Activated CD4-positive, alpha-beta memory T cell treated with anti-CD3 and anti-CD28 coated beads for 36 hours (primary cell): Measurements from ENCODE around the gene HMGA1. TPM values are rescaled to one million over a fixed set of nuclear protein-coding genes. Genes with fewer than 3 reads are reported as not detected.

Experiments
- CTCF ChIA-PET: fragments of 350-600 bp; sonication (Branson Sonifier 250); formaldehyde crosslinking; loops from one replicate; lab custom pipeline; 2021; ENCODE audit warnings: antibody characterized with exemption, inconsistent platforms; lab: Charles Lee
- POLR2A ChIA-PET: fragments of 350-600 bp; sonication (Branson Sonifier 250); formaldehyde crosslinking; loops from one replicate; lab custom pipeline; 2021; ENCODE audit warnings: antibody characterized with exemption; lab: Charles Lee
- DNase-seq: peaks from one replicate; pipeline ENCODE4 v3.0.0-alpha.2; 2020
- H3K27ac Mint-ChIP-seq: one replicate; pipeline ENCODE4 v1.8.0; 2021; ENCODE audit warnings: mixed read lengths
- H3K27me3 Mint-ChIP-seq: one replicate; pipeline ENCODE4 v1.8.0; 2021; ENCODE audit warnings: mixed read lengths
- H3K36me3 Mint-ChIP-seq: one replicate; pipeline ENCODE4 v1.8.0; 2021; ENCODE audit warnings: mixed read lengths
- H3K4me1 Mint-ChIP-seq: one replicate; pipeline ENCODE4 v1.8.0; 2021; ENCODE audit warnings: low read depth, mixed read lengths
- H3K4me3 Mint-ChIP-seq: one replicate; pipeline ENCODE4 v1.8.0; 2021; ENCODE audit warnings: mild to moderate bottlenecking, mixed read lengths
- H3K9me3 Mint-ChIP-seq: one replicate; pipeline ENCODE4 v1.8.0; 2021; ENCODE audit warnings: mixed read lengths
- intact Hi-C: fragments of 100-400 bp; cut with micrococcal nuclease; formaldehyde crosslinking; loops from one replicate; pipeline ENCODE4 v1.15.1; 2023
- total RNA-seq, 2 experiments: library from RNA; stranded (reverse); gene quantifications; one replicate each; pipeline ENCODE4 v1.2.3, GENCODE V29; 2021

HMGA1 gene
- total RNA-seq, 2 experiments from 2014 or later: 422 to 429 TPM

GRCh38 chr6:34202329-34203201, 34.1 kb upstream of the HMGA1 start:
- Mint-ChIP-seq H3K27ac (no peak overlapping the region), H3K9me3 (no peaks in the 10 kb centered on the region), H3K36me3 (no peaks in the 10 kb centered on the region), H3K27me3 (no peaks in the 10 kb centered on the region), H3K4me3 (no peak overlapping the region), H3K4me1 (peaks cover 23% of the 10 kb centered on the region)
- DNase-seq: no peak
- intact Hi-C loops: no loop called here
- ChIA-PET CTCF (interaction anchor here (1.4 to 1.8 kb wide), 2 partner anchors 12 to 39 kb away, joined by 3 to 4 read pairs; no protein-coding TSS in a partner anchor), POLR2A (interaction anchor here (1.1 kb wide), 1 partner anchor 34 kb away, joined by 3 read pairs; the partner anchor contains the start of gene HMGA1)

DNA sequence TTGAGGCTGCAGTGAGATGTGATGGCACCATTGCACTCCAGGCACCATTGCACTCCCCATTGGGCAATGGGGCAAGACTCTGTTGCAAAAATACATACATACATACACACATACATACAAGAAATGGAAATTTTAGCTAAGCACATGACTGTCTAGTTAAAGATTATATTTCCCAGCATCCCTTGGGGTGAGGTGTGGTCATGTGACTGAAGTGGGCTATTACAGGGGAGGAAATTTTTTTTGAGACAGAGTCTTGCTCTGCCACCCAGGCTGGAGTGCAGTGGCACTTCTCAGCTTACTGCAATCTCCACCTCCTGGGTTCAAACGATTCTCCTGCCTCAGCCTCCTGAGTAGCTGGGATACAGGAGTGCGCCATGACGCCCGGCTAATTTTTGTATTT, 32.0 kb upstream of the HMGA1 start:
- Mint-ChIP-seq H3K4me1 (peaks cover 34% of the 10 kb centered on the region), H3K27me3 (no peaks in the 10 kb centered on the region), H3K4me3 (no peak overlapping the region), H3K27ac (no peak overlapping the region), H3K9me3 (no peaks in the 10 kb centered on the region), H3K36me3 (no peaks in the 10 kb centered on the region)
- DNase-seq: no peak
- CTCF ChIA-PET: interaction anchor here (0.6 to 2.2 kb wide), 2 partner anchors 9 to 15 kb away, joined by 3 to 23 read pairs; no protein-coding TSS in a partner anchor
- intact Hi-C loops: no loop called here
- POLR2A ChIA-PET: interaction anchor here (0.8 to 1.2 kb wide), 2 partner anchors 32 to 42 kb away, joined by 3 read pairs; partner anchors contain the start of gene HMGA1

GRCh38 chr6:34205466-34205865, 31.2 kb upstream of the HMGA1 start:
- H3K4me1 Mint-ChIP-seq: peaks cover 31% of the 10 kb centered on the region
- ChIA-PET POLR2A (interaction anchor here (0.8 to 1.2 kb wide), 2 partner anchors 32 to 41 kb away, joined by 3 read pairs; partner anchors contain the start of gene HMGA1), CTCF (interaction anchor here (2.2 kb wide), 1 partner anchor 9 kb away, joined by 23 read pairs; no protein-coding TSS in a partner anchor)
- DNase-seq: no peak
- H3K27ac Mint-ChIP-seq: no peak overlapping the region
- no peak overlapping the region for H3K4me3 Mint-ChIP-seq
- H3K36me3 Mint-ChIP-seq: no peaks in the 10 kb centered on the region
- no peaks in the 10 kb centered on the region for H3K9me3 Mint-ChIP-seq
- intact Hi-C loops: no loop called here
- no peaks in the 10 kb centered on the region for H3K27me3 Mint-ChIP-seq

GRCh38 chr6:34205916-34206315, 30.8 kb upstream of the HMGA1 start:
- POLR2A ChIA-PET: interaction anchor here (1.2 kb wide), 1 partner anchor 41 kb away, joined by 3 read pairs; no protein-coding TSS in a partner anchor
- Mint-ChIP-seq H3K4me1 (peaks cover 28% of the 10 kb centered on the region), H3K4me3 (no peak overlapping the region), H3K27me3 (no peaks in the 10 kb centered on the region), H3K36me3 (no peaks in the 10 kb centered on the region), H3K27ac (no peak overlapping the region), H3K9me3 (no peaks in the 10 kb centered on the region)
- intact Hi-C loops: no loop called here
- CTCF ChIA-PET: interaction anchor here (2.2 kb wide), 1 partner anchor 10 kb away, joined by 23 read pairs; no protein-coding TSS in a partner anchor
- DNase-seq: no peak

- DNase-seq: no peak
- intact Hi-C loops: no loop called here
- H3K27me3 Mint-ChIP-seq: no peaks in the 10 kb centered on the region
- peaks cover 22% of the 10 kb centered on the region for H3K4me1 Mint-ChIP-seq
- H3K4me3 Mint-ChIP-seq: no peak overlapping the region
- ChIA-PET CTCF (interaction anchor here (0.8 to 2.2 kb wide), 2 partner anchors 11 kb away, joined by 4 to 23 read pairs; no protein-coding TSS in a partner anchor), POLR2A (no interaction called here)
- H3K9me3 Mint-ChIP-seq: no peaks in the 10 kb centered on the region
- H3K36me3 Mint-ChIP-seq: no peaks in the 10 kb centered on the region
- no peak overlapping the region for H3K27ac Mint-ChIP-seq
Observed at GRCh38 chr6:34206726-34207125, 29.9 kb upstream of the HMGA1 start.

GRCh38 chr6:34207695-34208443, 28.8 kb upstream of the HMGA1 start:
- intact Hi-C loops: no loop called here
- POLR2A ChIA-PET: no interaction called here

DNA sequence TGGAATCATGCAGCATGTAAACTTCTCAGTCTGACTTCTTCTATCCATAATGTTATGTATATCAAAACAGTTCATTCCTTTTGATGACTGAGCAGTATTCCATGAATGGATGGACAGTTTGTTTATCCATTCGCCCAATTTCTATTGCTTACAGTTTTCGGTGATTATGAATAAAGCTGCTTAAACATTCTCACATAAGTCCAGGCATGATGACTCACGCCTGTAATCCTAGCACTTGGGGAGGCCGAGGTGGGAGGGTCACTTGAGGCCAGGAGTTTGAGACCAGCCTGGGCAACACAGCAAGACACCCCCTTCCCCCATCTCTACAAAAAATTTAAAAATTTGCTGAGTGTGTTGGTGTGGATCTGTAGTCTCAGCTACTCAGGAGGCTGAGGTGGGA, 22.9 kb upstream of the HMGA1 start:
- Mint-ChIP-seq H3K27ac (no peak overlapping the region), H3K4me3 (no peak overlapping the region), H3K9me3 (no peaks in the 10 kb centered on the region), H3K4me1 (no peaks in the 10 kb centered on the region), H3K27me3 (no peaks in the 10 kb centered on the region), H3K36me3 (no peaks in the 10 kb centered on the region)
- DNase-seq: no peak
- intact Hi-C loops: no loop called here
- ChIA-PET CTCF (interaction anchor here (0.6 kb wide), 1 partner anchor 840 kb away, joined by 3 read pairs; no protein-coding TSS in a partner anchor), POLR2A (no interaction called here)

More at GRCh38 chr6:34207695-34208443, 28.8 kb upstream of the HMGA1 start:
- peak overlapping the region; percentile 57 for H3K27ac Mint-ChIP-seq
- H3K4me3 Mint-ChIP-seq: no peak overlapping the region
- CTCF ChIA-PET: interaction anchor here (0.6 to 2.0 kb wide), 6 partner anchors 11 to 377 kb away, joined by 3 to 10 read pairs (median 3); partner anchors contain the start of gene HMGA1
- no peaks in the 10 kb centered on the region for H3K9me3 Mint-ChIP-seq
- no peaks in the 10 kb centered on the region for H3K36me3 Mint-ChIP-seq
- H3K27me3 Mint-ChIP-seq: no peaks in the 10 kb centered on the region
- peak; percentile 64 for DNase-seq
- peaks cover 20% of the 10 kb centered on the region for H3K4me1 Mint-ChIP-seq

GRCh38 chr6:34218691-34219090, 18.0 kb upstream of the HMGA1 start:
- Mint-ChIP-seq H3K4me1 (peaks cover 10% of the 10 kb centered on the region), H3K36me3 (no peaks in the 10 kb centered on the region), H3K27me3 (no peaks in the 10 kb centered on the region), H3K4me3 (no peak overlapping the region), H3K9me3 (no peaks in the 10 kb centered on the region), H3K27ac (no peak overlapping the region)
- CTCF ChIA-PET: no interaction called here
- intact Hi-C loops: no loop called here
- DNase-seq: no peak
- POLR2A ChIA-PET: no interaction called here

- DNase-seq: no peak
- Mint-ChIP-seq H3K4me1 (peaks cover 28% of the 10 kb centered on the region), H3K4me3 (peak overlapping the region; percentile 52), H3K9me3 (no peaks in the 10 kb centered on the region), H3K27ac (peak overlapping the region; percentile 72), H3K27me3 (no peaks in the 10 kb centered on the region), H3K36me3 (no peaks in the 10 kb centered on the region)
- intact Hi-C loops: no loop called here
- ChIA-PET CTCF (interaction anchor here (1.0 to 2.3 kb wide), 6 partner anchors 13 to 69 kb away, joined by 3 to 19 read pairs (median 5); partner anchors contain the start of genes HMGA1 and SMIM29), POLR2A (interaction anchor here (0.6 to 2.1 kb wide), 7 partner anchors 10 to 560 kb away, joined by 3 to 29 read pairs (median 5); partner anchors contain the start of genes HMGA1, NUDT3 and SMIM29)
Observed at GRCh38 chr6:34223381-34223955, 13.2 kb upstream of the HMGA1 start.

GRCh38 chr6:34223956-34224940, 12.4 kb upstream of the HMGA1 start:
- Mint-ChIP-seq H3K9me3 (no peaks in the 10 kb centered on the region), H3K4me3 (peak overlapping the region; percentile 52), H3K27me3 (no peaks in the 10 kb centered on the region), H3K4me1 (peaks cover 35% of the 10 kb centered on the region), H3K36me3 (no peaks in the 10 kb centered on the region), H3K27ac (peak overlapping the region; percentile 72)
- intact Hi-C loops: loop anchor here (1.0 to 2.0 kb wide), 3 partner anchors 25 to 42 kb away; partner anchors contain the start of gene SMIM29
- peak; percentile 96 for DNase-seq
- ChIA-PET CTCF (interaction anchor here (1.0 to 2.3 kb wide), 5 partner anchors 12 to 70 kb away, joined by 3 to 19 read pairs (median 7); partner anchors contain the start of genes HMGA1 and SMIM29), POLR2A (interaction anchor here (0.6 to 2.1 kb wide), 7 partner anchors 9 to 559 kb away, joined by 3 to 29 read pairs (median 5); partner anchors contain the start of genes HMGA1, NUDT3 and SMIM29)
